GM12878 (cell line): Measurements from ENCODE around the gene LIPG. TPM values are rescaled to one million over a fixed set of nuclear protein-coding genes. Genes with fewer than 3 reads are reported as not detected.

Experiments
- ATAC-seq: fragments of 200-7000 bp; cut with Tn5 transposase; 3 replicates; pipeline ENCODE4 v1.9.1; 2020; ENCODE audit warnings: mild to moderate bottlenecking, moderate library complexity
- BruUV-seq: library from RNA; stranded (reverse); fragments of 400-500 nt; replicated peaks from 2 replicates; lab custom pipeline; 2021; lab: Mats Ljungman, UMichigan
- CTCF ChIA-PET: fragments of 300-600 bp; sonication (Branson Sonifier 250); formaldehyde crosslinking; extraction: SDS; loops from one replicate; lab custom pipeline; 2021; ENCODE audit warnings: inconsistent platforms; lab: Yijun Ruan, JAX
- POLR2A ChIA-PET: fragments of 350-600 bp; formaldehyde crosslinking; extraction: SDS; loops from one replicate; lab custom pipeline; 2021; ENCODE audit warnings: inconsistent platforms; lab: Charles Lee
- RAD21 ChIA-PET: fragments of 300-600 bp; sonication (Branson Sonifier 250); formaldehyde crosslinking; loops from one replicate; lab custom pipeline; 2023; ENCODE audit warnings: antibody characterized with exemption; ENCODE audit not compliant: unreplicated experiment; lab: Charles Lee
- SMC1A ChIA-PET: fragments of 300-600 bp; sonication (Branson Sonifier 250); formaldehyde crosslinking; loops from one replicate; lab custom pipeline; 2023; ENCODE audit not compliant: unreplicated experiment, uncharacterized antibody; lab: Charles Lee
- DNase-seq: peaks from one replicate; pipeline ENCODE4 v3.0.0-alpha.2; 2011; ENCODE audit warnings: low read depth, low spot score
- FAIRE-seq: peaks from 3 replicates; lab custom pipeline; 2011; peaks lifted over from hg19 to GRCh38; lab: Jason Lieb, UNC
- H2AFZ ChIP-seq: 2 replicates; pipeline ENCODE4 v1.6.0; 2011; ENCODE audit warnings: low read depth, low read length, control low read depth; ENCODE audit not compliant: control insufficient read depth
- H3K27ac ChIP-seq: 2 replicates; pipeline ENCODE4 v1.5.1; 2011; ENCODE audit warnings: control low read depth; ENCODE audit not compliant: control insufficient read depth, insufficient read depth
- H3K27me3 ChIP-seq, 2 experiments: replicated peaks in 1 of 2; 2 replicates each; pipeline versions ENCODE4 v1.6.0 to v1.6.1; 2011; ENCODE audit warnings: low read length in 1 of 2; ENCODE audit not compliant: control insufficient read depth in 2 of 2, insufficient read depth in 2 of 2
- H3K36me3 ChIP-seq, 2 experiments: 2 replicates each; pipeline ENCODE4 v1.5.1; 2011; ENCODE audit warnings: low read length in 1 of 2; ENCODE audit not compliant: control insufficient read depth in 2 of 2, insufficient read depth in 2 of 2
- H3K4me1 ChIP-seq: 2 replicates; pipeline ENCODE4 v1.6.1; 2011; ENCODE audit warnings: mild to moderate bottlenecking, low read length, moderate library complexity, mixed read lengths; ENCODE audit not compliant: control insufficient read depth, insufficient read depth
- H3K4me2 ChIP-seq: 2 replicates; pipeline ENCODE4 v1.6.0; 2011; ENCODE audit warnings: control low read depth; ENCODE audit not compliant: control insufficient read depth, insufficient read depth
- H3K4me3 ChIP-seq: fragments of 200-600 bp; sonication (generic); 2 replicates; pipeline ENCODE4 v1.5.1; 2016
- H3K79me2 ChIP-seq: 2 replicates; pipeline ENCODE4 v1.6.0; 2011; ENCODE audit warnings: low read length; ENCODE audit not compliant: control insufficient read depth, insufficient read depth
- H3K9ac ChIP-seq: 2 replicates; pipeline ENCODE4 v1.8.0; 2011; ENCODE audit warnings: low read length, control low read depth, mixed read lengths; ENCODE audit not compliant: control insufficient read depth, insufficient read depth
- H3K9me3 ChIP-seq: replicated peaks from 3 replicates; pipeline ENCODE4 v1.5.1; 2011; ENCODE audit warnings: mild to moderate bottlenecking, low read length; ENCODE audit not compliant: control insufficient read depth, insufficient read depth
- H4K20me1 ChIP-seq: 2 replicates; pipeline ENCODE4 v1.6.0; 2011; ENCODE audit not compliant: control insufficient read depth, insufficient read depth
- CTCF ChIP-seq, 3 experiments: IDR thresholded peaks in 2 of 3; conservative IDR thresholded peaks in 1 of 3; 2 replicates each; pipeline ENCODE4 v1.5.1; 2011; ENCODE audit warnings: low read depth in 3 of 3, low read length in 3 of 3, mild to moderate bottlenecking in 3 of 3, control low read depth in 2 of 3, moderate library complexity in 2 of 3, inconsistent platforms in 1 of 3, mixed read lengths in 1 of 3; ENCODE audit not compliant: control insufficient read depth in 2 of 3, insufficient read depth in 1 of 3; ENCODE audit errors: extremely low read depth in 1 of 3
- IRF4 ChIP-seq: IDR thresholded peaks from 2 replicates; pipeline ENCODE4 v1.6.1; 2011; ENCODE audit warnings: low read depth, low read length
- KLF5 ChIP-seq: fragments of 450-650 bp; IDR thresholded peaks from 2 replicates; pipeline ENCODE4 v1.6.1; 2014; ENCODE audit warnings: mild to moderate bottlenecking; ENCODE audit not compliant: partially characterized antibody
- TCF12 ChIP-seq: IDR thresholded peaks from 2 replicates; pipeline ENCODE4 v1.6.1; 2011; ENCODE audit warnings: low read depth, mild to moderate bottlenecking, low read length
- ZNF207 ChIP-seq: fragments of 450-650 bp; IDR thresholded peaks from 2 replicates; pipeline ENCODE4 v1.6.1; 2014; ENCODE audit warnings: antibody characterized with exemption, mild to moderate bottlenecking, borderline replicate concordance
- WGBS: methylation state at CpG from one replicate; pipeline ENCODE4 v1.1.6; 2016; ENCODE audit warnings: low lambda C conversion rate; ENCODE audit not compliant: insufficient replicate concordance, insufficient coverage; ENCODE audit errors: missing lambda C conversion rate; 5-methylcytosine and 5-hydroxymethylcytosine counted together
- in situ Hi-C: fragments of 300-500 bp; cut with MboI; formaldehyde crosslinking; loops from 9 replicates; pipeline ENCODE4 v1.14.3; 2018; ENCODE audit warnings: mixed read lengths
- intact Hi-C: fragments of 100-400 bp; cut with micrococcal nuclease; formaldehyde crosslinking; loops from one replicate; pipeline ENCODE4 v1.14.2; 2022; ENCODE audit not compliant: unreplicated experiment
- polyA plus RNA-seq, 11 experiments: library from polyadenylated mRNA; depleted of rRNA in 4 of 11; unstranded in 6 of 11; stranded (reverse) in 5 of 11; fragments of >200 nt; fragmentation: Nextera tagmentation in 4 of 11; fragmentation: Illumina TruSeq in 1 of 11; extraction: Ambion mirVana in 4 of 11; extraction: Trizol in 1 of 11; gene quantifications; 1 replicate in 1 of 11; 2 replicates in 10 of 11; pipeline versions ENCODE4 v1.2.1 to v1.2.3, GENCODE V29; 2011 to 2016; ENCODE audit warnings: inconsistent platforms in 2 of 11, missing spikeins in 2 of 11, low read depth in 1 of 11
- total RNA-seq, 4 experiments: library from RNA; depleted of rRNA in 3 of 4; stranded (reverse); fragments of >200 nt in 3 of 4; fragmentation: Illumina TruSeq in 1 of 4; extraction: Trizol in 1 of 4; gene quantifications; 2 replicates each; pipeline versions ENCODE4 v1.2.1 to v1.2.3, GENCODE V29; 2013 to 2021

The LIPG gene
- total and polyA plus RNA-seq, 10 of the 15 experiments (the other 5 are each of a cell fraction or from before 2014, with no cell fraction given), result 0.04 to 0.55 (median 0.18) TPM; not detected in 1

GRCh38 chr18:49628881-49629795, 67.3 kb downstream of the LIPG start:
- H3K9ac ChIP-seq, result no peak overlapping the region
- FAIRE-seq (no peak), ATAC-seq (no peak), DNase-seq (no peak)
- H3K27me3 ChIP-seq, result peaks cover 0 to 2% of the 10 kb centered on the region in 2 experiments; a peak in 2 of 4 replicates
- no peak overlapping the region for H3K4me3 ChIP-seq
- 41% methylated on average over 16 of the region's 16 CpGs for WGBS
- ChIA-PET POLR2A (no interaction called here), SMC1A (no interaction called here), CTCF (interaction anchor here (0.9 to 1.7 kb wide), 2 partner anchors 11 to 12 kb away, joined by 3 to 8 read pairs; no protein-coding TSS in a partner anchor), RAD21 (no interaction called here)
- H3K9me3 ChIP-seq, result no peaks in the 10 kb centered on the region
- H4K20me1 ChIP-seq, result no peaks in the 10 kb centered on the region
- no peaks in the 10 kb centered on the region for H3K36me3 ChIP-seq
- no peak overlapping the region for H2AFZ ChIP-seq
- no TSS peak for BruUV-seq
- TF ChIP-seq CTCF (IDR thresholded peaks at IDR 0.05 in 2 of 3, conservative IDR thresholded peaks at IDR 0.05 in 1 of 3; ENCODE audit: control insufficient read depth in 2 of 3, extremely low read depth in 1 of 3, insufficient read depth in 1 of 3, low read depth in 3 of 3, low read length in 3 of 3), result 0 out of 6 replicates have a peak, but pooled peaks of 1 of the 3 experiments have one; percentile 19
- no peak for TF ChIP-seq KLF5
- no peak for TF ChIP-seq ZNF207
- no peak for TF ChIP-seq TCF12
- no peak for TF ChIP-seq IRF4
- intact Hi-C loops (no loop called here), in situ Hi-C loops (no loop called here)
- H3K4me1 ChIP-seq, result no peaks in the 10 kb centered on the region
- no peaks in the 10 kb centered on the region for H3K79me2 ChIP-seq
- no peak overlapping the region for H3K27ac ChIP-seq
- H3K4me2 ChIP-seq, result no peak overlapping the region
